Measurements from ENCODE around the gene RABGAP1L.
A peak's percentile ranks its signal among the peaks of the same experiment; 100 is the strongest.
"Not testable (repeated sequence)": the region's sequence is repeated elsewhere in the genome, so short reads cannot be mapped to it uniquely, and the experiment has no call there.

RABGAP1L gene

GRCh38 chr1:174999216-174999935, 840.1 kb downstream of the RABGAP1L start:
- peak; percentile 96 for DNase-seq (ENCODE audit: low spot score)

- DNase-seq (ENCODE audit: low spot score): peak; percentile 56
Measured at GRCh38 chr1:174999936-175000696, 840.8 kb downstream of the RABGAP1L start, which contains the start of gene CACYBP. Gene CACYBP, plus strand, starts transcription at chr1:174999947. Its CDS starts 234 bp downstream, at chr1:175000181.

DNA sequence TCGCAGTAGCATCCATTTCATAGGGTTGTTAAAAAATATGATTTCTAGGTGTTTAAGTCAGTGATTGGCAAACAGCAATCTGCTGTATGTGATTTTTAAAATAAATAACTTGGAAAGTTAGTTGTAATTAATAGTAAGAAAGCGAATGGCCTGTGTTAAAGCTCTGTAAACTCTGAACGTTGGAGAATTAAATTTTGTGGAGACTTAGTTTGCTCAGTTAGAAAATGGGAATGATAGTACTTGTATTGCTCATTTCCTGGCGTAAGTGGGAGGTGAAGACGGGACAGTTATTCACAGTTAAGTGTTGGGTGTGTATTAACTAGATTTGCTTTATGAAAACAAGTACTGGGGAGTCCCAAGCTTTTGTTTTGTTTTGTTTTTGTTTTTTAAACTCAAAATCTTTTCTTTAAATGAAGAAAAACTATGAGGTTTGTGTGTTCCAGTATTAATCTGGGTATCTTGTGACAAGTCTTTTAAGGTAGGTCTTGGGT, 841.4 kb downstream of the RABGAP1L start:
- DNase-seq (ENCODE audit: low spot score): no peak

DNA sequence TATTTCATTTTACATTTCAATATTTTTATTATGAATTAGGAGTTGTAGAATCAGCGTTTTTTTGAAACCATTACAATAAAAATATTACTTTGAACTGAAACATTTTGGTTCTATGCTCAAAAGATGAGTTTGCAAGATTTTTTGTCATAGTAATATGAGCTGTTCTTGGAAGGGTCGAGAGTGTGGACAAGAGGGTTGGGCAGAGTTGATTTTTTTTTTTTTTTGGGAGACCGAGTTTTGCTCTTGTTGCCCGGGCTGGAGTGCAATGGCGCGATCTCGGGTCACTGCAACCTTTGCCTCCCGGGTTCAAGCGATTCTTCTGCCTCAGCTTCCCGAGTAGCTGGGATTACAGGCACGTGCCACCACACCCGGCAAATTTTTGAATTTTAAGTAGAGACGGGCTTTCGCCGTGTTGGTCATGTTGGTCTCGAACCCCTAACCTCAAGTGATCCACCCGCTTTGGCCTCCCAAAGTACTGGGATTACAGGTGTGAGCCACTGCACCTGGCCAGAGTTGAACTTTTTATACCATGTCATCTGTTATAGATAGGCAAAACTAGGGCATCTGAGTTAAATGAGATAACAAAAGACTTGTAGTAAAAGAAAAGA, 843.7 kb downstream of the RABGAP1L start:
- no peak for DNase-seq (ENCODE audit: low spot score)

GRCh38 chr1:175003521-175003920, 844.2 kb downstream of the RABGAP1L start:
- no peak for DNase-seq (ENCODE audit: low spot score)

GRCh38 chr1:175005085-175005783, 845.9 kb downstream of the RABGAP1L start:
- no peak for DNase-seq (ENCODE audit: low spot score)

DNA sequence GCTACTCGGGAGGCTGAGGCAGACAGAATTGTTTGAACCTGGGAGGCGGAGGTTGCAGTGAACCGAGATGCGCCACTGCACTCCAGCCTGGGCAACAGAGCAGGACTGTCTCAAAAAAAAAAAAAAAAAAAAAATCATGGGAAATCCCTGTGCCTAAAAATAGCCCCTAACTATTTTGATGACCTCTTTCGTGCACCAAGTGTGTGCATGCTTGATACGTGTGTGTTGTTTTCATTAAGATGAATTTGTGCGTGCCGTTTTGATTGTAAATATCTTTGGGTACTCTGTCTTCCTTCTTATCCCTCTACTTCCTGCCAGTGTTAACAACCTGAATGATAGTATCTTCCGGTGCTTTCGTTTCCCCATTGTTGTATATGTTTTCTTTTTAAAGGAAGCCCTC, 850.2 kb downstream of the RABGAP1L start:
- no peak for DNase-seq (ENCODE audit: low spot score)

DNA sequence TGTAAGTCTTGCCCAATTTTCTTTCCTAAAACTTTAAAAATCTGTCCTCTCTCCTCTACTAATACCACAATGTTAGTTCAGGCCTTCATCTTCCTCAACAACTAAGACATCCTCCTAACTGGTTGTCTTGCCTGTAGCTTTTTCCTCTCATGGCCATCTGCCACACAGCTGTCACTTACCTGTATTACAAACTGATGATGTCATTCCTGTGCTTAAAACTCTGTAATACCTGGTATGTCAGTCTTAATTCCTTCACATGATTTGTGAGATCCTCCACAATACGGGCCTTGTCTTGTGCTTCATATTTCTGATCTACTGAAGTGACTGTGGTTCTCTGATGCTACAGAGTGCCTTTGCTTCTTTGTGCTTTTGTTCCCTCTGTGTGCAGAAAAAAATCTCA, 854.1 kb downstream of the RABGAP1L start:
- no peak for DNase-seq (ENCODE audit: low spot score)

- DNase-seq (ENCODE audit: low spot score): no peak
Measured at GRCh38 chr1:175015243-175015642, 855.9 kb downstream of the RABGAP1L start.

GRCh38 chr1:175019524-175019923, 860.2 kb downstream of the RABGAP1L start:
- no peak for DNase-seq (ENCODE audit: low spot score)

DNA sequence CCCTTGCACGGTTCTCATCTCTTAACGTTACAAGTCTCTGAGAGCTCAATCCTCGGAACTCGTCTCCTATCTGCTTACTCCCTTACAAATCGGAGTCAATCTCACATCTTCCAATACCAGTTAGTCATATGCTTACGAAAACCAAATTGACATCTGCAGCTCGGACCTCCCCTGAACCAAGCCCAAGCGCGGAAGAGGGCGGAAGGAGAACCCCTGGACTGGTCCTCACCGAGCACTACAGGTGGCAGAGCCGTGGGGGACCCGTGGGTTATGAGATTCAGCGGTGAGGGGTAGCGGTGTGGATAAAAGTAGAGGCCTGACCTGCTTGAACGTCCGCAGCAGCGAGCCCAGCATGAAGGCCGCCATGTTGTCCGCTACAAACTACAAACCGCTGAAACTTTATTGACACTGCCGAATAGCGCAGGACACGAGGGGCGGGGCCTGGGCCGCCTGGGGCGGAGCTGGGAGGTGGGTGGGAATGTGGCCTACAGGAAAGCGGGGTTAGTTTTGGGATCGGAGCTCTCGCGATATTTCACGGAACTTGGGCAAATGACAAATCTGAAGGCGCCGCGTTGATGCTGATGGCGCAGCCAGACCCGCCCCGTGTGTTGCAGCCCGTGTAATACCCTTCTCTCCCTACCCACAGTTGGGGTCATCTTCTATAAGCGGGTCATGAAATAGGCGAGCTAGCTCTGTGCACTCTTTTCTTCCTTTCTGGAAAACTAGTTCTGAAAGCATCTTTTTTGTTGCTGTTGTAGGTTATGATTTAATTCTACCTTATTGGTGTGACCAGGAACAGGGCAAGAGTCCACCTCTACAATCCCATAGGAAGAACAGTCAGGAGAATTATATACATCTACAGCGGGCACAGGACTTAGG, 864.0 kb downstream of the RABGAP1L start, which contains the start of gene MRPS14:
Gene MRPS14, minus strand, starts transcription at position 383 of the 879 bp plus-strand sequence. Its CDS starts 17 bp downstream, at position 366.
- peak; percentile 95 for DNase-seq (ENCODE audit: low spot score)

DNA sequence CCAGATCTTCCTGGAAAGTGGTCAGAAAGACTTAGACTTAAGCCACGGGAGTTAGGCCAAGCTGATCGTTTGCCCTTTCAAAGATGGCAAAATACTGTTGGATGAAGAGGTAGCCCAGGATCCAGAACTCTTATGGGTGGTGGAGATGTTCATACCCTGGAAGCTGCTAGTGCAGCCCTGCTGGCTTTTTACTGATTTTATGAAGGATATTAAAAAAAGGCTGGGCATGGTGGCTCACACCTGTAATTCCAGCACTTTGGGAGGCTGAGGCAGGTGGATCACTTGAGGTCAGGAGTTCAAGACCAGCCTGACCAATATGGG, 864.6 kb downstream of the RABGAP1L start:
- DNase-seq (ENCODE audit: low spot score): not testable (repeated sequence)

GRCh38 chr1:175024773-175025172, 865.5 kb downstream of the RABGAP1L start:
- DNase-seq (ENCODE audit: low spot score): no peak

DNA sequence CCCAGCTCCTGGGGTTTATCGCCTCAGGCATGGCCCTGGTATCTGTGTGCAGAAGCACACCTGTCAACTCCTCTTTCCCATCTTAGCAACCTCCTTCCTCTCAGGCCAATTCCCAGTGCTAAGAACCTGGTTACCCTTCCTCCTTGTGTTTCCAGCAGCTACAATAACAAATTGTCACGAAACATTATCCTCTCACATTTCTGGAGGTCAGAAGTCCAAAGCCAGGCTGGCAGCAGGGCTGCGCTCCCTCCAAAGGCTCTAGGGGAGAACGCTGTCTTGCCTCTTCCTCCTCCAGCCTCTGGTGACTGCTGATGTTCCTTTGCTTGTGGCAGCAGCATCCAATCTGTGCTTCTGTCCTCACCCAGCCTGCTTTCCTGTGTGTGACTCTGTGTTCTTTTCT, 874.6 kb downstream of the RABGAP1L start:
- DNase-seq (ENCODE audit: low spot score): no peak

DNA sequence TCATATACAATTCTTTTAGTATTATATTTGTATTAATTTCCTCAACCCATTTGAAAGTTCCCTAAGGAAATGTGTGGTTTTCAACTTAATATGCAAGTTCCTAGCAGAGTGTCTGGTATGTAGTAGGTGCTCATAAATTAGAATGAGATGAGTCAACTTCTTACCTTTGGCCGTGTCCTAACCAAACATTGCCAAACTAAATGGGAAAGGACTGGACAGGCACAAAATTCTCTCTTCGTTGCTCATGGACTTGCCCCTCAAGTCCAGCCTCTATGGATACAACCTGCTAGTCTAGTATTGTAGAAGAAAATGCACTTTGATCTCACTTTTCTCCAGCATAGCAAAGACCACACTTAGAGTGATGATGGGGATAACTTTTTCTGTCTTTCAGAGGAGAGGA, 875.5 kb downstream of the RABGAP1L start:
- no peak for DNase-seq (ENCODE audit: low spot score)

DNA sequence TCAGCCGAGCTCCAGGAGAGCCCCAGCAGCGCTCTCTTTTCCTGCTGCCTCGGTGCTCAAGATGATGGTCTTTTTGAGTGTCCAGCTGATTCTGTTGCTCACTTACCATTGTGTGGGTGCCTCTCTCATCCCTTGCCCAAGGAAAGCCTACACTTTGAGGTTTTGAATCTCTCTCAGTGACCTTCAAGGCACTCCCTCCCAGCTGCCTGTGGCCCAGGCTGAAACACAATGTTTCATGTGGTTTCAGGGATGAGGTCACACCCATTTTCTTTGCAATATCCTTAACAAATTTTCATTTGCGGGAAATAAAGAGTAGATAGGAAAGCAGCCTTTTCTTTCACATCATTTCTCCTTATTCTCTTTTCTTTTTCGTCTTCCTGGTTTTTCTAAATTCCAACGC, 876.5 kb downstream of the RABGAP1L start:
- DNase-seq (ENCODE audit: low spot score): no peak

- DNase-seq (ENCODE audit: low spot score): no peak
Measured at GRCh38 chr1:175036476-175036875, 877.2 kb downstream of the RABGAP1L start.

- no peak for DNase-seq (ENCODE audit: low spot score)
Measured at GRCh38 chr1:175037416-175037815, 878.1 kb downstream of the RABGAP1L start.

- no peak for DNase-seq (ENCODE audit: low spot score)
Measured at GRCh38 chr1:175040324-175040879, 881.1 kb downstream of the RABGAP1L start.

- DNase-seq (ENCODE audit: low spot score): no peak
Measured at GRCh38 chr1:175042650-175043049, 883.3 kb downstream of the RABGAP1L start.

- no peak for DNase-seq (ENCODE audit: low spot score)
Measured at GRCh38 chr1:175043824-175044223, 884.5 kb downstream of the RABGAP1L start.

Measured in germinal center (tissue), 1 donor.